Stimulated activated CD4-positive, alpha-beta T cell treated with anti-CD3 and anti-CD28 coated beads, Interleukin-4, amount 100 ng/mL, for 24 hours (primary cell): ENCODE data around the gene LAMA5.

ENCODE experiments used
- DNase-seq: peaks from one replicate; pipeline ENCODE4 v3.0.0-alpha.2; 2020

LAMA5 gene

DNA sequence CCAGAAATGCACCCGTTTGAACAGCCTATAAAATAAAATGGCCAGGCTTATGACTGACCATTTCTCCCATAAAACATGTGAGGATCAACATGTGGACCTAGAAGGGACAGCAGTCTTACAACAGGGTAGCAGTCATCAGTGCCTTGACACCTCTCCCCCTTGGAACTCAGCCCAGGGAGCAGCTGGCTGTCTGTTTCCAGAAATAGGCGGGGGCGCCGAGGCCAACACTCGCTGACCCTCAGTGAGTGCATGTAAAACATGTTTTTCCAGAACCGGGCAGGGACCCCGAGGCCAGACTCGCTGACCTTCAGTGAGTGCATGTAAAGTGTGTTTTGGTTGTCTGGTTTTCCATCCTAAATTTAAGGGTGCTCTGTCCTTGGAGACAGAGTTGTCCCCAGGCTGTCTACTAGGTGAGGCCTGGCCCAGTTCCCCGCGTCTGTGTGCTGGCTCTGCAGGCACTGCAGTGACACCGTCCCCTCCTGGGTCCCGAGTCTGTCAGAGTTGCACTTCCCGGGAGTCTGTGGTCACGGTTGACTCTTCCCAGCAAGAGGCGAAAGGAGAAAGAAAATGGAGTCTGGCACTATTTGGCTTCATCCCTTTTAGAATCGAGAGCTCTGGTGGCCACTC is 84.1 kb downstream of the LAMA5 start:
- DNase-seq, result no peak

DNA sequence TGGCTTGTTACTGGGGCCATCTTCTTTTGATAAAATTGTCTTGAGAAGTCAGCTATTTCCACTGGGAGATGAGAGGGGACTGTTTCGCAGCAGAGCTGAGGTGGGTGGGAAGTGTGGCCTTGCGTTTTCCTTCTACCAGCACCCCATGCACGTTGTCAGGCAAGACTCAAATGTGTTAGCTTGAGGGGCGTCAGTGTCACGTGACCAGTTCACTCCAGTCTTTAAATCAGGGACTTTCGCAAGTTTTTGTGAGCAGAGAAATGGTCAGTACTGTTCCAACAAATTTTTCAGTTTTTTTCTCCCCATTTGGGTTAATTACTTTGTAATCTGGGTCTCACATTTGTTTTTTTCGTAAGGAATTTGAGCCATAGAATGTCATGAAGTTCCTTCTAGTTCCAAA is 85.0 kb downstream of the LAMA5 start:
- DNase-seq, result no peak

DNA sequence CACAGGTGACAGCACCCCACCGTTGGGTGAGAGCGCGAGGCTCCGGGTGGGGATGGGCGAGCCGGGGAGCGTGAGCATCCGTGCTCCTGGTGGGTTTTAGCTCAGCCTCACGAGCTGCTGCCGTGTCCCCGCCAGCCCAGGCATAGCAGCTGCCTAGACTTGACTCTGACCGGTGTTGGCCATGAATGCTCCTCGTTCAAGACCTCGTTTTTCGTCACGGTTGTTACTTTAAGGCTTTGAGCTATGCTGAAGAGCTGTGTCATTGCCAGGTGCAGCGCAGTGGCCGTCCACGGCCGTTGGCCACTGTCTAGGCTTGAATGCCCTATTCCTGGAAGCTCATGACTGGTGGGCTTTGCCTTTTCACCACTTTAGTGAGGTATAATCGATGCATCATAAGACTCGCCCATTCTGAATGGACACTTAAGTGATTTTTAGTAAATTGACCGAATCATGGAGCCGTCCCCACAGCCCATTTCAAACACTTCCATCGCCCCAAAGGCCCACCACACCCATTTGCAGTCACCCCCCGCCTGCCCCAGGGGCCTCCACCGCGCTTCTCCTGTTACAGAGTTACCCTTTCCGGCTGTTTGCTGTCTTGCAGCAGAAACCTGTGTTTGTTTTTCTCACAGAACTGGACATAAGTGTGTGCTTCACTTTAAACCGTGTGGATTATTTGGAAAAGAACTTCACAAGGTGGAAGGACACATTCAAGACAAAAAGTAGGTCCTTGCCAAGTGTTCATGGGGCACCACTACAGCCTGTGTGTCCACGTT is 85.8 kb downstream of the LAMA5 start:
- DNase-seq, result no peak

DNA sequence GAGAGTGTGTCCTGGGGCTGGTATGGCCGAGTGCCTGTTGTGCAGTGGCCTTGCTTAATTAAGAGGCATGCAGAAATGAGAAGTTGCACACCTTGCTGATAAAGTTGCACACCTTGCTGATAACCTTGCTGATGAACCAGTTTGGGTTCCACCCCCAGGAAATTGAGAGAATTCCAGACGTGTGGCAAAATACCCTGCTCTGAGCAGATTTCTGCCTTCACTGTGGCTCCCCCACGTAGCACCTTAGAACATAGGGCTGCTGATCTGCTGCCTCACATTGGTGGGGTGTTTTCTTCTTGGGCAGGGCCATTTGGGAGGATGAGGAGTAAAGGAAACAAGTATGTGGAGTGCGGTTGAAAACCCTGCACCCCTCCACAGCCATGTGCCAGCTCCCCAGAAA is 86.8 kb downstream of the LAMA5 start:
- no peak for DNase-seq

GRCh38 chr20:62277253-62277652 is 89.9 kb downstream of the LAMA5 start:
- DNase-seq, result no peak

DNA sequence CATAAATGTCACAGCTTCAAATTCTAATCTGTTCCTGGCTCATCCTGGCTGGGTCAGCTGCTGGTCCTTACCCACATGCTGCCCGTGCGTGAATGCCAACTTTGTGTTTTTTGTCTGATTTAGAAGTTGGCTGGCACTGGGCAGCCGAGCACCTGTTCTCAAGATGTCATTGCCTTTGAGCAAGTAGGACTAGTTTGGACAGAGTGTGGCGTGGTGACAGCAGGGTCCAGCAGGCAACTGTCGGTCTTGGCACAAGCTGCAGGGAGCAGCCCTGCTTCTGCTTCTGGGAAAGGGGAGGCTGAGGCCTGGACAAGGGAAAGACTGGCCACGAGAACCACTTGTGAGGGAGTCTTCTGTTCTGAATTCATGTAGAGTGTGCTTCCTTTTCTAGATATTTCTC is 90.7 kb downstream of the LAMA5 start:
- DNase-seq, result no peak

DNA sequence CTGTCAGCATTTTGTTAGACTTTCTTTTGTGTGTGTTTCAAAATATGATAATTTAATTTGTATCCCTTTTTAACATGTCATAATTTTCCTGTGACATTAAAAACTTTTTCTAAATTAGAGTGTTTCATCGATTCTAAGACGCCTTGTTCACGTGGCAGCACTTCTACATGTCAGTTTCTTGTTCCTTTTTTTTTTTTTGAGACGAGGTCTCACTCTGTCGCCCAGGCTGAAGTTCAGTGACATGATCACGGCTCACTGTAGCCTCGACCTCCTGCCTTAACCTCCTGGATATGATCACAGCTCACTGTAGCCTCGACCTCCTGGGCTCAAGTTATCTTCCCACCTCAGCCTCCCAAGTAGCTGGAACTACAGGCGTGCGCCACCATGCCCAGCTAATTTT is 91.9 kb downstream of the LAMA5 start:
- DNase-seq, result no peak

GRCh38 chr20:62274332-62274950 is 92.7 kb downstream of the LAMA5 start:
- no peak for DNase-seq

- DNase-seq, result no peak
Observed at GRCh38 chr20:62273416-62273815, 93.7 kb downstream of the LAMA5 start.

DNA sequence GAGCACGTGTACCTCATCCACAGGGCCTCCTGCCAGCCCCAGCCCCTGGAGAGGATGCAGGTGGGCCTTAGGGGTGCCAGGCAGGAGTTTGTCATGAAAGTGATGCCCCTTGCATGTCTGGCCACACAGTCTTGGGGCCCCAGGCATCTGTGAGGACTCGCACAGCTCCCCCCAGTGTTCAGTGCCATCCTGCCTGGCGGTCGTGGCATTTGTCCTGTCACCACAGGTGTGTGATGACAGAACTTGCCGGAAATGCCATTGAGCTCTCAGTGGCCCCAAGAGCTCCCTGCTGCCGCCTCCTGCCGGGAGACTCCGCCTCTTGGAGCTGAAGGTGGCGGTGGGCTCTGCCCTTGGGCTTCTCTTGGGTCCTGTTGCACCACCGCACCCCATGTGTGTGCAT is 94.9 kb downstream of the LAMA5 start:
- DNase-seq, result no peak

GRCh38 chr20:62269871-62270270 is 97.2 kb downstream of the LAMA5 start:
- DNase-seq, result no peak

DNA sequence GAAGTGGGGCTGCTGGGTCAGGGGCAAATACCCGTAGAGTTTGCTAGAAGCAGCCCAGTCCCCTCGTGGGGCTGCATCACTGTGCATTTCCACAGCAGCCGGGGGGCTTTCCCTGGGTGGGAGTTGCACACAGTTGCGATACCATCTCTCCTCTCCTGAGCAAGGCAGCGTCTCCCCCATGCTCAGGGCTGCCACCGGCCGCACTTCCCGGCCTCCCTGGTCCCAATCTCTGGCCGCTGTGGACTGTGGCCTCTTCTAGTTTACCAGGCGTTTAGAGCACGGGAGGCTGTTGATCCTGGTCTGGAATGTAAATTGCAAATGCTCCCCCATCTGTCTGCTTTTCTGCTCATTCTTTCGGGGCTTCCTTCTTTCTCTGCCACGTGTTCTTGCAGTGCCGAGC is 97.7 kb downstream of the LAMA5 start:
- DNase-seq, result no peak

DNA sequence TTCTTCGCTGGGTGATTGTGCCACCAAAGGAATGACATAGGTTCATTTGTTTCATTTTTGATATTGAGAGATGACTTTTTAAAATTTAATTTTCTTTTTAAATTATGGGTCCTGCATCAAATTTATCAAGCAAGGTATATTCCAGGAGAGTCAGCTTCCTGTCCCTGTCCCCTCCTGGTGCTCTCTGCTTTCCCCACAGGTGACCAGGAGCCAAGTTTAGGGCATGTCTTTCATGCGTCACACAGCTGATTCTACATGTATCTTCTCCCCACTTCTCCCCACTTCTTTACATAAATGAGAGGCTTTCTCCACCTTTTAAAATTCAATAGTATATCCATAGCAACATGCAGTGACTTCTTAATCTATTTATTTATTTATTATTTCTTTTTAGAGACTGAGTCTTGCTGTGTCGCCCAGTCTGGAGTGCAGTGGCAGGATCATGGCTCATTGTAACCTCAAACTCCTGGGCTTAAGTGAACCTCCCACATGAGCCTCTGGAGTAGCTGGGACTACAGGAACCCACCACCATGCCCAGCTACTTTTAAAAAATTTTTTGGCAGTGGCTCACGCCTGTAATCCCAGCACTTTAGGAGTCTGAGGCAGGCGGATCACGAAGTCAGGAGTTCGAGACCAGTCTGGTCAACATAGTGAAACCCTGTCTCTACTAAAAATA is 98.7 kb downstream of the LAMA5 start:
- DNase-seq, result no peak

DNA sequence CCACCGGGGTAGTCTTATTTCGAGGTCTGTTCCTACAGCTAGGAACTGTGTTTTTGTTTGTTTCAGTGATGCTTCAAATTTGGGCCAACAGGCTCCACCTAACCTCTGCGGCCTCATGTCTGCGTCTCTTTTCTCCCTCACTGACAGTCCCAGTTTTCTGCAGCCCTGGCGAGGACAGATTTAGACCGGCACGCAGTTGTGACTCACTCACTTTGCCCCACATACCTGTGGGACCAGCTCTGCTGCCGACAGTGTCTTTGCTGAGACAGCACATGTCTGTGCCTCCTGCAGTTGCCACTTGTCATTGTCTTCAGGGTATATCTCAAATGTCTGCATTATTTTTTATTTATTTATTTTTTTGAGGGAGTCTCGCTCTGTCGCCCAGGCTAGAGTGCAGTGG is 99.6 kb downstream of the LAMA5 start:
- DNase-seq, result no peak

- no peak for DNase-seq
Observed at GRCh38 chr20:62266851-62267250, 100.3 kb downstream of the LAMA5 start.

DNA sequence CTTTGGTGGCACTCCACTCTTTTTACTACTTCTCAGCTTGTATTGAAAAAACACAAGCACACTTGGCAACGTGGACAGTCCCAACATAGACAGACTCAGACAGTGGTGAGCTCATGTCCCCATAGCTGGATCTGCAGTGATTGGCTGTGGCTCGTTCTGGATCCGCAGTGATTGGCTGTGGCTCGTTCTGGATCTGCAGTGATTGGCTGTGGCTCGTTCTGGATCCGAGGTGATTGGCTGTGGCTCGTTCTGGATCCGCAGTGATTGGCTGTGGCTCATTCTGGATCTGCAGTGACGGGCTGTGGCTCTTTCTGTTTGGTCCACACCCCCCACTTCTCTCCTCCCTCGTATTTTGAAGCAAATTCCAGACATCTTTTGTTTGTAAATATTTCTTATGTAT is 100.8 kb downstream of the LAMA5 start:
- DNase-seq, result no peak

- DNase-seq, result no peak
Observed at GRCh38 chr20:62265365-62265764, 101.7 kb downstream of the LAMA5 start.

GRCh38 chr20:62263396-62263795 is 103.7 kb downstream of the LAMA5 start:
- DNase-seq, result no peak

- no peak for DNase-seq
Observed at GRCh38 chr20:62262064-62262463, 105.0 kb downstream of the LAMA5 start.

GRCh38 chr20:62259294-62259565 is 107.9 kb downstream of the LAMA5 start:
- DNase-seq, result no peak
